Right ventricle myocardium superior (tissue), 1 donor: ENCODE results near the gene XPO4. TPM values are rescaled to one million over a fixed set of nuclear protein-coding genes. Genes with fewer than 3 reads are reported as not detected.
"Not testable (repeated sequence)": the region's sequence is repeated elsewhere in the genome, so short reads cannot be mapped to it uniquely, and the experiment has no call there.

Experiments used
- ATAC-seq: fragments of 200-7000 bp; cut with Tn5 transposase; one replicate; pipeline ENCODE4 v1.9.1; 2020; ENCODE audit warnings: mild to moderate bottlenecking; ENCODE audit not compliant: poor library complexity
- DNase-seq: peaks from one replicate; pipeline ENCODE4 v3.0.0-alpha.2; 2020
- intact Hi-C: fragments of 100-400 bp; cut with DNase I; formaldehyde crosslinking; loops from one replicate; pipeline ENCODE4 v1.11.2; 2022
- total RNA-seq: library from RNA; stranded (reverse); fragmentation: NEBNext Ultra II Directional; extraction: Animal tissue kit (Norgen Biotek cat#: 25700); gene quantifications from one replicate; pipeline ENCODE4 v1.2.1, GENCODE V29; 2021
- donor health status: DM: no; HTN: yes; CAD: no; lungs with severe emphysema.

Gene XPO4
- total RNA-seq, 1 donor from 2014 or later: 28.3 TPM

DNA sequence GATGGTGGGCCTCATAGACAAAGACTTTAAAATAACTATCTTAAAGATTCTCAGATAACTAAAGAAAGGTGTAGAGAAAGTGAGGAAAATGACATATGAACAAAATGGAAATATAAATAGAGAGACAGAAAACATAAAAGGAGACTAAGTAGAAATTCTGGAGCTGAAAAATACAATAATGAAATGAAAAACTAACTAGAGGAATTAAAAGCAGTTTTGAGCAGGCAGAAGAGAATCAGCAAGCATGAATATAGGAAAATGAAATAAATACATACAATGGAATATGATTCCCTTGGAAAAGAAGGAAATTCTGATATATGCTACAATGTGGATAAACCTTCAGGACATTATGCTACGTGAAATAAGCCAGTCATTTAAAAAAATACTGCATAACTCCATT, 132.7 kb downstream of the XPO4 start:
- no peak for ATAC-seq
- intact Hi-C loops: no loop called here

GRCh38 chr13:20769091-20769490, 133.5 kb downstream of the XPO4 start:
- intact Hi-C loops: no loop called here
- ATAC-seq: no peak

More for the DNA sequence above, 132.7 kb downstream of the XPO4 start:
- no peak for DNase-seq

GRCh38 chr13:20767309-20767943, 135.1 kb downstream of the XPO4 start:
- intact Hi-C loops: no loop called here
- no peak for ATAC-seq
- DNase-seq: no peak

More at GRCh38 chr13:20769091-20769490, 133.5 kb downstream of the XPO4 start:
- DNase-seq: no peak

- intact Hi-C loops: no loop called here
Observed at GRCh38 chr13:20760872-20761271, 141.7 kb downstream of the XPO4 start.

DNA sequence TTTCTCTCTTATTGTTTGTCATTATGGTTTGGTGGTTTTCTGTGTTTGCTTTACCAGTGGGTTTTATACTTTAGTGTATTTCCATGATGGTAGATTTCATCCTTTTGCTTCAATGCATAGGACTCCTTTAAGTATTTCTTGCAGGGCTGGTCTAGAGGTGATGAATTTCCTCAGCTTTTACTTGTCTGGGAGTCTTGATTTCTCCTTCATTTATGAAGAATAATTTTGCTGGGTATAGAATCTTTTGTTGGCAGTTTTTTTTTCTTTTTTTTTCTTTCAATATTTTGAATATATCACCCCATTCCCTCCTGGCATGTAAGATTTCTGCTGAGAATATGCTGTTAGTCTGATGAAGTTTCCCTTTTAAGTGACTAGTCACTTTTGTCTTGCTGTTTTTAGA, 148.5 kb downstream of the XPO4 start:
- no peak for ATAC-seq
- intact Hi-C loops: no loop called here
- no peak for DNase-seq

More at GRCh38 chr13:20760872-20761271, 141.7 kb downstream of the XPO4 start:
- DNase-seq (no peak), ATAC-seq (no peak)

DNA sequence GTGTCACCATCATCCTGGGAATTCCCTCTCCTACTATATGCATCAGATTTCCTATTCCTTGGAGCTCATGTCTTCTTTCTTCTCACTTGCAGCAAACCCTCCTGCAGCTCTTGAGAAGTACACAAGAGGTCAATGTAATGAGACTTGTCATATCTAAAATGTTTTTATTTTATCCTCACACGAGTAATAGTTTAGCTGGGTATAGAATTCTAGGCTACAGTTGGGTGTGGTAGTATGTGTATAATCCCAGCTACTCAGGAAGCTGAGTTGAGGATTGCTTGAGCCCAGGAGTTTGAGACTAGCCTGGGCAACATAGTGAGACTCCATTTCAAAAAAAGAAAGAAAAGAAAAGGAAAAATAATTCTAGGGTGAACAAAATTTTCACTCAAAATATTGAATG, 153.2 kb downstream of the XPO4 start:
- DNase-seq: no peak
- no peak for ATAC-seq
- intact Hi-C loops: no loop called here

DNA sequence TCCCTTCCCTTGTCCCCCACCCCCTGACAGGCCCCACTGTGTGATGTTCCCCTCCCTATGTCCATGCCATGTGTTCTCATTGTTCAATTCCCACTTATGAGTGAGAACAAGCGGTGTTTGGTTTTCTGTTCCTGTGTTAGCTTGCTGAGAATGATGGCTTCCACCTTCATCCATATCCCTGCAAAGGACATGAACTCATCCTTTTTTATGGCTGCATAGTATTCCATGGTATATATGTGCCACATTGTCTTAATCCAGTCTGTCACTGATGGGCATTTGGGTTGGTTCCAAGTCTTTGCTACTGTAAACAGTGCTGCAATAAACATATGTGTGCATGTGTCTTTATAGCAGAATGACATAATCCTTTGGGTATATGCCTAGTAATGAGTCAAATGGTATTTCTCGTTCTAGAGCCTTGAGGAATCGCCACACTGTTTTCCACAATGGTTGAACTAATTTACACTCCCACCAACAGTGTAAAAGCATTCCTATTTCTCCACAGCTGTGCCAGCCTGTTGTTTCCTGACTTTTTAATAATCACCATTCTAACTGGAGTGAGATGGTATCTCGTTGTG, 158.6 kb downstream of the XPO4 start:
- intact Hi-C loops, ATAC-seq, DNase-seq: not testable (repeated sequence)

DNA sequence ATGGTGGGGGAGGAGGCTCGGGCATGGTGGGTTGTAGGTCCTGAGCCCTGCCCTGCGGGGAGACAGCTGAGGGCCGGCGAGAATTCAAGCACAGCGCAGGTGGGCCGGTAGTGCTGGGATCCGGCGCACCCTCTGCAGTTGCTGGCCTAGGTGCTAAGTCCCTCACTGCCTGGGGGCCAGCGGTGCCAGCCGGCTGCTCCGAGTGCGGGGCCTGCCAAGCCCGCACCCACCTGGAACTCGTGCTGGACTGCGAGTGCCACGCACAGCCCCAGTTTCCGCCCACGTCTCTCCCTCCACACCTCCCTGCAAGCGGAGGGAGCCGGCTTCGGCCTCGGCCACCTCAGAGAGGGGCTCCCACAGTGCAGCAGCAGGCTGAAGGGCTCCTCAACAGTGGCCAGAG, 162.5 kb downstream of the XPO4 start:
- no peak for ATAC-seq
- no peak for DNase-seq
- intact Hi-C loops: no loop called here

GRCh38 chr13:20738616-20739015, 163.9 kb downstream of the XPO4 start:
- intact Hi-C loops: no loop called here
- ATAC-seq (no peak), DNase-seq (no peak)

GRCh38 chr13:20729633-20730585, 172.6 kb downstream of the XPO4 start:
- ATAC-seq: no peak
- DNase-seq: no peak
- intact Hi-C loops: no loop called here

DNA sequence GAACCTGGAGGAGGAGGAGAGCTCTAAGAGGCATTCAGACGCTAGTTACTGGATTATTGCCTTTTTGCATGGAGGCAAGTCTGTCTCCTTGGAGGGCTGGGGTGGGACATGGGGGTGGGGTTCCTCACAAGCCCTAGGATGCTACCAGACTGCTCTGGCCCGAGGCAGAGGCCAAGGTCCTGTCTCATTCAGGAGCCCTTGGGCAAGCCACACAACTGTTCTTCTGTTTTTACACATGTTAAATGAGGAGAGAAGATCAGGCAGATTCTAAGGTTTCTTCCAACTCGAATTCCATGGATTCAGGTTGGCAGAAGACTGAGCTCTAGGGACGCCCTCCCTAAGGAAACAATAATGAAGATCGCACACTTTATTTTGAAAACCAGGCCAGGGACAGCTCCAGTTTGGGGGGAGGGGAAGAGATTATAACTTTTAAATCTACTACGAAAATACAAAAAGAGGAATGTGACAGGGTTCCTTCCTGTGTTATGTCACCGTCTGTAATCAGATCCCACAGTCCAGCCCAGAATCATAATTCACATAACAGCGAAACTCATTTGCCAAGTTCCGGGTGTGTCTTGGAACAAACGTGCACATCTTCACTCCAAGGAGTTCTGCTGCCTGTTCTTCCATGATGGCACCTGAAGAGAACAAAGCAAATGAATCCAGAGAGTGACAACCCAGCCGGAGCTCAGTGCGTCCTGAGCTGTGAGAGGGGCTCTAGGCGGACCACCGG, 173.8 kb downstream of the XPO4 start:
- DNase-seq: no peak
- ATAC-seq: no peak
- intact Hi-C loops: no loop called here

- ATAC-seq (no peak), DNase-seq (no peak)
- intact Hi-C loops: no loop called here
Observed at GRCh38 chr13:20727856-20728255, 174.7 kb downstream of the XPO4 start.

Other genes with a start within 250 kb of the XPO4 start
- gene IL17D, start 199.0 kb downstream of the XPO4 start, total RNA-seq: 0.54 TPM
- 9.0 TPM for gene EEF1AKMT1, start 128.8 kb downstream of the XPO4 start, total RNA-seq
- 22.5 TPM for gene LATS2, start 158.8 kb upstream of the XPO4 start, total RNA-seq
- gene SAP18, start 237.4 kb upstream of the XPO4 start, total RNA-seq: 235 TPM